Neural progenitor cell (in vitro differentiated cells): Measurements from ENCODE around the gene KCNJ9.

Experiments
- EZH2phosphoT487 ChIP-seq: fragments of 200-600 bp; sonication (generic); IDR thresholded peaks from 2 replicates; pipeline ENCODE4 v1.6.1; 2017; ENCODE audit warnings: antibody characterized with exemption
- TF ChIP-seq, protein P1 (sequence below): fragments of 200-600 bp; sonication (generic); IDR thresholded peaks from 2 replicates; pipeline ENCODE4 v1.5.1; 2017; ENCODE audit warnings: antibody characterized with exemption, mild to moderate bottlenecking

DNA sequence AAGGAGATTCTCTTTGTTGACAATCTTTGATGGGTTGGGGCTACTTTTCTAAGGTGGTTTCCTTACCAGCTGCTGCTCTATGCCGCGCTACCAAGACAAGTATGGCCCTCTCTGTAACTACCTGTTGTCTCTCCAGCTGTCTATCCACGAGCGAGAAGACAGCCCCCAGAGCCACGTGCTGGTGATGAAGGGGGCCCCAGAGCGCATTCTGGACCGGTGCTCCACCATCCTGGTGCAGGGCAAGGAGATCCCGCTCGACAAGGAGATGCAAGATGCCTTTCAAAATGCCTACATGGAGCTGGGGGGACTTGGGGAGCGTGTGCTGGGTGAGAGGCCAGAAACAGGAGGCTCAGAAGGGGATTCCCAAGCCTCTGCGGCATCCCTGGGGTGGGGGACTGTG, 48.6 kb downstream of the KCNJ9 start:
- no peak for TF ChIP-seq EZH2phosphoT487
- TF ChIP-seq, protein P1, sequence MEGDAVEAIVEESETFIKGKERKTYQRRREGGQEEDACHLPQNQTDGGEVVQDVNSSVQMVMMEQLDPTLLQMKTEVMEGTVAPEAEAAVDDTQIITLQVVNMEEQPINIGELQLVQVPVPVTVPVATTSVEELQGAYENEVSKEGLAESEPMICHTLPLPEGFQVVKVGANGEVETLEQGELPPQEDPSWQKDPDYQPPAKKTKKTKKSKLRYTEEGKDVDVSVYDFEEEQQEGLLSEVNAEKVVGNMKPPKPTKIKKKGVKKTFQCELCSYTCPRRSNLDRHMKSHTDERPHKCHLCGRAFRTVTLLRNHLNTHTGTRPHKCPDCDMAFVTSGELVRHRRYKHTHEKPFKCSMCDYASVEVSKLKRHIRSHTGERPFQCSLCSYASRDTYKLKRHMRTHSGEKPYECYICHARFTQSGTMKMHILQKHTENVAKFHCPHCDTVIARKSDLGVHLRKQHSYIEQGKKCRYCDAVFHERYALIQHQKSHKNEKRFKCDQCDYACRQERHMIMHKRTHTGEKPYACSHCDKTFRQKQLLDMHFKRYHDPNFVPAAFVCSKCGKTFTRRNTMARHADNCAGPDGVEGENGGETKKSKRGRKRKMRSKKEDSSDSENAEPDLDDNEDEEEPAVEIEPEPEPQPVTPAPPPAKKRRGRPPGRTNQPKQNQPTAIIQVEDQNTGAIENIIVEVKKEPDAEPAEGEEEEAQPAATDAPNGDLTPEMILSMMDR = no peak
